IMR-90 (cell line): Measurements from ENCODE around the gene STARD13. TPM values are rescaled to one million over a fixed set of nuclear protein-coding genes. Genes with fewer than 3 reads are reported as not detected.

Experiments used
- ATAC-seq: fragments of 200-7000 bp; cut with Tn5 transposase; 2 replicates; pipeline ENCODE4 v1.9.1; 2020; ENCODE audit warnings: low read depth, mild to moderate bottlenecking, moderate library complexity
- BruUV-seq: library from RNA; stranded (reverse); fragments of 400-500 nt; replicated peaks from 2 replicates; lab custom pipeline; 2021; lab: Mats Ljungman, UMichigan
- CTCF ChIA-PET: fragments of 300-600 bp; formaldehyde crosslinking; extraction: SDS; loops from one replicate; lab custom pipeline; 2021; ENCODE audit warnings: antibody characterized with exemption; lab: Yijun Ruan, JAX
- POLR2A ChIA-PET: fragments of 300-600 bp; sonication (Branson Sonifier 250); formaldehyde crosslinking; loops from one replicate; lab custom pipeline; 2022; ENCODE audit warnings: antibody characterized with exemption; ENCODE audit not compliant: unreplicated experiment; lab: Charles Lee
- DNase-seq: peaks from one replicate; pipeline ENCODE4 v3.0.0; 2013
- H2AFZ ChIP-seq: replicated peaks from 2 replicates; pipeline ENCODE3; 2013; ENCODE audit warnings: low read length, mild to moderate bottlenecking; ENCODE audit not compliant: poor library complexity
- H2AK5ac ChIP-seq: 2 replicates; pipeline ENCODE4 v1.6.1; 2013; ENCODE audit warnings: low read depth, low read length, inconsistent platforms
- H2AK9ac ChIP-seq: replicated peaks from 2 replicates; pipeline ENCODE3; 2013; ENCODE audit warnings: mild to moderate bottlenecking, low read depth, low read length, moderate library complexity; ENCODE audit not compliant: poor library complexity
- H2BK120ac ChIP-seq: 2 replicates; pipeline ENCODE4 v1.6.1; 2013; ENCODE audit warnings: low read depth, low read length, inconsistent platforms
- H2BK15ac ChIP-seq: 3 replicates; pipeline ENCODE4 v1.6.1; 2013; ENCODE audit warnings: low read depth, low read length, inconsistent platforms
- H2BK20ac ChIP-seq: 2 replicates; pipeline ENCODE4 v1.6.1; 2013; ENCODE audit warnings: low read depth, mild to moderate bottlenecking, inconsistent platforms, low read length, moderate library complexity
- H2BK5ac ChIP-seq: 2 replicates; pipeline ENCODE4 v1.6.1; 2013; ENCODE audit warnings: mild to moderate bottlenecking, low read depth, low read length, inconsistent platforms; ENCODE audit not compliant: poor library complexity, severe bottlenecking
- H3K14ac ChIP-seq: replicated peaks from 2 replicates; pipeline ENCODE4 v1.6.1; 2013; ENCODE audit warnings: low read depth, low read length, inconsistent platforms
- H3K18ac ChIP-seq: 2 replicates; pipeline ENCODE4 v1.6.1; 2013; ENCODE audit warnings: low read depth, low read length, control low read depth
- H3K23ac ChIP-seq: 2 replicates; pipeline ENCODE4 v1.6.1; 2013; ENCODE audit warnings: low read depth, low read length, inconsistent platforms
- H3K27ac ChIP-seq: 2 replicates; pipeline ENCODE4 v1.5.1; 2013; ENCODE audit warnings: mild to moderate bottlenecking, control low read depth, low read length; ENCODE audit not compliant: insufficient read depth
- H3K27me3 ChIP-seq: 2 replicates; pipeline ENCODE4 v1.6.1; 2013; ENCODE audit warnings: low read length; ENCODE audit not compliant: control insufficient read depth, insufficient read depth
- H3K36me3 ChIP-seq: 2 replicates; pipeline ENCODE4 v1.6.1; 2013; ENCODE audit warnings: low read length, mixed read lengths; ENCODE audit not compliant: control insufficient read depth, insufficient read depth
- H3K4ac ChIP-seq: 2 replicates; pipeline ENCODE4 v1.6.1; 2013; ENCODE audit warnings: low read depth, low read length, inconsistent platforms
- H3K4me1 ChIP-seq: 2 replicates; pipeline ENCODE4 v1.6.1; 2013; ENCODE audit warnings: low read length, mixed read lengths; ENCODE audit not compliant: control insufficient read depth, insufficient read depth
- H3K4me2 ChIP-seq: 2 replicates; pipeline ENCODE4 v1.6.1; 2013; ENCODE audit warnings: low read depth, mild to moderate bottlenecking, control low read depth, low read length, moderate library complexity
- H3K4me3 ChIP-seq: 2 replicates; pipeline ENCODE4 v1.5.1; 2013; ENCODE audit warnings: low read depth, mild to moderate bottlenecking, control low read depth, low read length, moderate library complexity; ENCODE audit not compliant: insufficient read depth
- H3K56ac ChIP-seq: 2 replicates; pipeline ENCODE4 v1.6.1; 2013; ENCODE audit warnings: low read length, inconsistent platforms; ENCODE audit not compliant: insufficient read depth; ENCODE audit errors: extremely low read depth
- H3K79me1 ChIP-seq, 2 experiments: 2 replicates each; pipeline ENCODE4 v1.6.1; 2013; ENCODE audit warnings: low read length in 2 of 2, inconsistent platforms in 1 of 2, low read depth in 1 of 2
- H3K9ac ChIP-seq: 2 replicates; pipeline ENCODE4 v1.6.1; 2013; ENCODE audit warnings: low read depth, low read length, control low read depth
- H3K9me1 ChIP-seq: 2 replicates; pipeline ENCODE4 v1.6.1; 2013; ENCODE audit warnings: low read length, inconsistent platforms; ENCODE audit not compliant: insufficient read depth
- H3K9me3 ChIP-seq: 2 replicates; pipeline ENCODE4 v1.6.1; 2013; ENCODE audit warnings: low read length; ENCODE audit not compliant: control insufficient read depth, insufficient read depth
- H4K20me1 ChIP-seq: 2 replicates; pipeline ENCODE4 v1.6.1; 2013; ENCODE audit warnings: low read length, inconsistent platforms; ENCODE audit not compliant: insufficient read depth
- H4K5ac ChIP-seq: 2 replicates; pipeline ENCODE4 v1.6.1; 2013; ENCODE audit warnings: mild to moderate bottlenecking, low read depth, low read length, control low read depth
- H4K8ac ChIP-seq, 2 experiments: 2 replicates each; pipeline ENCODE4 v1.6.1; 2013; ENCODE audit warnings: low read depth in 2 of 2, low read length in 2 of 2, control low read depth in 1 of 2, inconsistent platforms in 1 of 2
- H4K91ac ChIP-seq: 2 replicates; pipeline ENCODE4 v1.6.1; 2013; ENCODE audit warnings: low read depth, low read length, inconsistent platforms; ENCODE audit not compliant: insufficient read depth
- BHLHE40 ChIP-seq: fragments of 150-350 bp; IDR thresholded peaks from 2 replicates; pipeline ENCODE4 v1.6.1; 2016; ENCODE audit warnings: mild to moderate bottlenecking, low read depth, low read length
- CEBPB ChIP-seq: IDR thresholded peaks from 2 replicates; pipeline ENCODE4 v1.6.1; 2012; ENCODE audit warnings: low read depth, low read length, improper control_type of control experiment
- ELK1 ChIP-seq: fragments of 150-350 bp; IDR thresholded peaks from 2 replicates; pipeline ENCODE4 v1.6.1; 2016; ENCODE audit warnings: low read depth, mild to moderate bottlenecking, low read length, moderate library complexity, borderline replicate concordance
- FOS ChIP-seq: fragments of 150-350 bp; IDR thresholded peaks from 2 replicates; pipeline ENCODE4 v1.6.1; 2016; ENCODE audit warnings: low read depth, low read length
- MAFK ChIP-seq: IDR thresholded peaks from 2 replicates; pipeline ENCODE4 v1.6.1; 2012; ENCODE audit warnings: low read depth, low read length, improper control_type of control experiment
- MAZ ChIP-seq: IDR thresholded peaks from 2 replicates; pipeline ENCODE4 v1.6.1; 2012; ENCODE audit warnings: low read depth, mild to moderate bottlenecking, low read length, improper control_type of control experiment, moderate library complexity, borderline replicate concordance
- MXI1 ChIP-seq: IDR thresholded peaks from 2 replicates; pipeline ENCODE4 v1.6.1; 2012; ENCODE audit warnings: low read depth, mild to moderate bottlenecking, low read length, moderate library complexity, borderline replicate concordance
- NFE2L2 ChIP-seq: fragments of 150-350 bp; IDR thresholded peaks from 2 replicates; pipeline ENCODE4 v1.6.1; 2016; ENCODE audit warnings: low read depth, mild to moderate bottlenecking, low read length
- POLR2A ChIP-seq: IDR thresholded peaks from 2 replicates; pipeline ENCODE4 v1.6.1; 2012; ENCODE audit warnings: mild to moderate bottlenecking, low read depth, low read length
- RAD21 ChIP-seq: IDR thresholded peaks from 2 replicates; pipeline ENCODE4 v1.6.1; 2012; ENCODE audit warnings: low read length, improper control_type of control experiment
- RCOR1 ChIP-seq: IDR thresholded peaks from 2 replicates; pipeline ENCODE4 v1.6.1; 2012; ENCODE audit warnings: mild to moderate bottlenecking, low read length, improper control_type of control experiment; ENCODE audit not compliant: insufficient replicate concordance
- RFX5 ChIP-seq: IDR thresholded peaks from 2 replicates; pipeline ENCODE4 v1.8.0; 2012; ENCODE audit warnings: low read depth, mild to moderate bottlenecking, low read length, moderate library complexity
- SMC3 ChIP-seq: fragments of 150-350 bp; IDR thresholded peaks from 2 replicates; pipeline ENCODE4 v1.6.1; 2016; ENCODE audit warnings: low read depth, mild to moderate bottlenecking, antibody characterized with exemption, low read length, moderate library complexity
- USF2 ChIP-seq: fragments of 150-350 bp; IDR thresholded peaks from 2 replicates; pipeline ENCODE4 v1.6.1; 2017; ENCODE audit warnings: mild to moderate bottlenecking, antibody characterized with exemption, low read length, low read depth
- WGBS, 2 experiments: methylation state at CpG; one replicate each; pipeline versions ENCODE4 v1.1.5 to v1.1.7; 2013; ENCODE audit warnings: missing lambda C conversion rate in 2 of 2; ENCODE audit not compliant: insufficient read length in 1 of 2; ENCODE audit errors: extremely low coverage in 2 of 2; 5-methylcytosine and 5-hydroxymethylcytosine counted together
- dilution Hi-C: fragments of 300-500 bp; cut with HindIII; formaldehyde crosslinking; loops from one replicate; pipeline ENCODE4 v1.14.3; 2018; ENCODE audit warnings: low sequenced_read_pairs; ENCODE audit not compliant: unreplicated experiment
- in situ Hi-C: fragments of 300-500 bp; cut with MboI; formaldehyde crosslinking; loops from 3 replicates; pipeline ENCODE4 v1.14.3; 2019; ENCODE audit warnings: low sequenced_read_pairs, inconsistent platforms, mixed read lengths
- intact Hi-C: fragments of 100-400 bp; cut with micrococcal nuclease; formaldehyde crosslinking; loops from 2 replicates; pipeline ENCODE4 v1.10.0; 2022
- polyA plus RNA-seq, 3 experiments: library from polyadenylated mRNA; depleted of rRNA; stranded (reverse); fragments of >200 nt; gene quantifications; 2 replicates each; pipeline ENCODE4 v1.2.3, GENCODE V29; 2012; ENCODE audit warnings: low replicate concordance in 1 of 3
- total RNA-seq: library from RNA; depleted of rRNA; stranded (reverse); fragments of >200 nt; gene quantifications from 2 replicates; pipeline ENCODE4 v1.2.3, GENCODE V29; 2012
- TF ChIP-seq, protein P1 (sequence below): conservative IDR thresholded peaks from 2 replicates; pipeline ENCODE4 v1.5.1; 2012; ENCODE audit warnings: mild to moderate bottlenecking, low read depth, low read length, improper control_type of control experiment

STARD13 gene
- total and polyA plus RNA-seq, 2 of the 4 experiments (the other 2 are of a cell fraction) = 23.6 to 46.6 TPM

- no peak overlapping the region for H2BK15ac ChIP-seq
- no peak overlapping the region for H3K23ac ChIP-seq
- no peak overlapping the region for H4K8ac ChIP-seq
- no peaks in the 10 kb centered on the region for H4K20me1 ChIP-seq
- no TSS peak for BruUV-seq
- peaks cover 20% of the 10 kb centered on the region for H3K4me1 ChIP-seq
- H3K9ac ChIP-seq = no peak overlapping the region
- no peak overlapping the region for H3K4me2 ChIP-seq
- peak overlapping the region; percentile 61; the same call in 1 of the 2 replicates for H3K18ac ChIP-seq
- TF ChIP-seq RFX5 (no peak), ELK1 (no peak), USF2 (no peak), SMC3 (no peak), BHLHE40 (no peak), MXI1 (no peak), MAZ (no peak), NFE2L2 (no peak), RAD21 (no peak), POLR2A (no peak), RCOR1 (no peak), FOS (no peak), CEBPB (no peak), MAFK (no peak)
- TF ChIP-seq, protein P1, sequence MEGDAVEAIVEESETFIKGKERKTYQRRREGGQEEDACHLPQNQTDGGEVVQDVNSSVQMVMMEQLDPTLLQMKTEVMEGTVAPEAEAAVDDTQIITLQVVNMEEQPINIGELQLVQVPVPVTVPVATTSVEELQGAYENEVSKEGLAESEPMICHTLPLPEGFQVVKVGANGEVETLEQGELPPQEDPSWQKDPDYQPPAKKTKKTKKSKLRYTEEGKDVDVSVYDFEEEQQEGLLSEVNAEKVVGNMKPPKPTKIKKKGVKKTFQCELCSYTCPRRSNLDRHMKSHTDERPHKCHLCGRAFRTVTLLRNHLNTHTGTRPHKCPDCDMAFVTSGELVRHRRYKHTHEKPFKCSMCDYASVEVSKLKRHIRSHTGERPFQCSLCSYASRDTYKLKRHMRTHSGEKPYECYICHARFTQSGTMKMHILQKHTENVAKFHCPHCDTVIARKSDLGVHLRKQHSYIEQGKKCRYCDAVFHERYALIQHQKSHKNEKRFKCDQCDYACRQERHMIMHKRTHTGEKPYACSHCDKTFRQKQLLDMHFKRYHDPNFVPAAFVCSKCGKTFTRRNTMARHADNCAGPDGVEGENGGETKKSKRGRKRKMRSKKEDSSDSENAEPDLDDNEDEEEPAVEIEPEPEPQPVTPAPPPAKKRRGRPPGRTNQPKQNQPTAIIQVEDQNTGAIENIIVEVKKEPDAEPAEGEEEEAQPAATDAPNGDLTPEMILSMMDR = no peak
- no peak overlapping the region for H2AK5ac ChIP-seq
- H3K27ac ChIP-seq = no peak overlapping the region
- DNase-seq (no peak), ATAC-seq (no peak)
- no peak overlapping the region for H3K56ac ChIP-seq
- H2AK9ac ChIP-seq = no peak overlapping the region
- peaks cover 17 to 51% of the 10 kb centered on the region in 2 experiments for H3K79me1 ChIP-seq
- peaks cover 11% of the 10 kb centered on the region for H3K9me1 ChIP-seq
- no peak overlapping the region for H2BK20ac ChIP-seq
- no peak overlapping the region for H3K14ac ChIP-seq
- no CpG with 5 or more reads among the region's 3 CpGs for WGBS, 2 experiments
- intact Hi-C loops (loop anchor here (10.0 kb wide), 1 partner anchor 399 kb away; no protein-coding TSS in a partner anchor), dilution Hi-C loops (no loop called here), in situ Hi-C loops (no loop called here)
- peak overlapping the region; percentile 41; the same call in 1 of the 2 replicates for H4K5ac ChIP-seq
- POLR2A ChIA-PET = interaction anchor here (0.6 kb wide), 2 partner anchors 141 to 621 kb away, joined by 3 read pairs; no protein-coding TSS in a partner anchor
- H2BK5ac ChIP-seq = peak overlapping the region; percentile 18
- no peak overlapping the region; the same call in 1 of the 2 replicates for H2BK120ac ChIP-seq
- no peaks in the 10 kb centered on the region for H3K27me3 ChIP-seq
- no peak overlapping the region for H3K4ac ChIP-seq
- no peak overlapping the region for H3K4me3 ChIP-seq
- H3K9me3 ChIP-seq = no peaks in the 10 kb centered on the region
- H2AFZ ChIP-seq = no peak overlapping the region
- CTCF ChIA-PET = no interaction called here
- H3K36me3 ChIP-seq = no peaks in the 10 kb centered on the region
- no peak overlapping the region for H4K91ac ChIP-seq
Measured at GRCh38 chr13:33326246-33326645, 40.7 kb upstream of the STARD13 start.
